Glutamatergic neuron (in vitro differentiated cells): ENCODE results near the gene CWH43. TPM values are rescaled to one million over a fixed set of nuclear protein-coding genes. Genes with fewer than 3 reads are reported as not detected.

Source experiments
- DNase-seq: peaks from one replicate; pipeline ENCODE4 v3.0.0; 2022
- H3K27ac Mint-ChIP-seq: one replicate; pipeline ENCODE4 v1.8.0; 2020; ENCODE audit warnings: mild to moderate bottlenecking, mixed read lengths, inconsistent platforms; ENCODE audit not compliant: unreplicated experiment
- H3K27me3 Mint-ChIP-seq: one replicate; pipeline ENCODE4 v1.8.0; 2020; ENCODE audit warnings: mild to moderate bottlenecking, moderate library complexity, mixed read lengths, inconsistent platforms; ENCODE audit not compliant: unreplicated experiment
- H3K36me3 Mint-ChIP-seq: one replicate; pipeline ENCODE4 v1.8.0; 2020; ENCODE audit warnings: mild to moderate bottlenecking, mixed read lengths, inconsistent platforms; ENCODE audit not compliant: unreplicated experiment
- H3K4me1 Mint-ChIP-seq: one replicate; pipeline ENCODE4 v1.8.0; 2020; ENCODE audit warnings: mild to moderate bottlenecking, low read depth, mixed read lengths, inconsistent platforms; ENCODE audit not compliant: unreplicated experiment
- H3K4me3 Mint-ChIP-seq: one replicate; pipeline ENCODE4 v1.8.0; 2020; ENCODE audit warnings: mild to moderate bottlenecking, mixed read lengths, inconsistent platforms; ENCODE audit not compliant: unreplicated experiment
- H3K9me3 Mint-ChIP-seq: one replicate; pipeline ENCODE4 v1.8.0; 2020; ENCODE audit warnings: mild to moderate bottlenecking, moderate library complexity, mixed read lengths, inconsistent platforms; ENCODE audit not compliant: unreplicated experiment
- total RNA-seq: library from RNA; stranded (reverse); fragmentation: NEBNext Ultra II Directional; extraction: Animal tissue kit (Norgen Biotek cat#: 25700); gene quantifications from one replicate; pipeline ENCODE4 v1.2.1, GENCODE V29; 2021; ENCODE audit not compliant: unreplicated experiment
- TF ChIP-seq, protein P1 (sequence below): fragments of 200-600 bp; sonication (generic); IDR thresholded peaks from one replicate; pipeline ENCODE4 v1.5.0; 2021; ENCODE audit not compliant: partially characterized antibody, unreplicated experiment

Gene CWH43
- total RNA-seq, 1 donor from 2014 or later, result not detected

DNA sequence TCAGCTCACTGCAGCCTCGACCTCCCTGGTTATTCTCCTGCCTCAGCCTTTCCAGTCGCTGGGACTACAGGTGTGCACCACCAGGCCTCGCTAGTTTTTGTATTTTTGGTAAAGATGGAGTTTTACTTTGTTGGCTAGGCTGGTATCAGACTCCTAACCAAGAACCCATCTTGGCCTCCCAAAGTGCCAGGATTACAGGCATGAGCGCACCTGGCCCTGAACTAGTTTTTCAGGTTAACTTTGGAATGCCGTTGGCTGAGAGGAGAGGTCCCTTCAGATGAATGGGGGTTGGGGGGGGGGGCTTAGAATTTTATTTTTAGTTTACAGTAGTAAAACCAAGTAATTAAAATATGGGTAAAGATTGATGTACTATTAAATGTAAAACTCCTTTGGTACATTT lies 23.4 kb upstream of the CWH43 start:
- TF ChIP-seq, protein P1, sequence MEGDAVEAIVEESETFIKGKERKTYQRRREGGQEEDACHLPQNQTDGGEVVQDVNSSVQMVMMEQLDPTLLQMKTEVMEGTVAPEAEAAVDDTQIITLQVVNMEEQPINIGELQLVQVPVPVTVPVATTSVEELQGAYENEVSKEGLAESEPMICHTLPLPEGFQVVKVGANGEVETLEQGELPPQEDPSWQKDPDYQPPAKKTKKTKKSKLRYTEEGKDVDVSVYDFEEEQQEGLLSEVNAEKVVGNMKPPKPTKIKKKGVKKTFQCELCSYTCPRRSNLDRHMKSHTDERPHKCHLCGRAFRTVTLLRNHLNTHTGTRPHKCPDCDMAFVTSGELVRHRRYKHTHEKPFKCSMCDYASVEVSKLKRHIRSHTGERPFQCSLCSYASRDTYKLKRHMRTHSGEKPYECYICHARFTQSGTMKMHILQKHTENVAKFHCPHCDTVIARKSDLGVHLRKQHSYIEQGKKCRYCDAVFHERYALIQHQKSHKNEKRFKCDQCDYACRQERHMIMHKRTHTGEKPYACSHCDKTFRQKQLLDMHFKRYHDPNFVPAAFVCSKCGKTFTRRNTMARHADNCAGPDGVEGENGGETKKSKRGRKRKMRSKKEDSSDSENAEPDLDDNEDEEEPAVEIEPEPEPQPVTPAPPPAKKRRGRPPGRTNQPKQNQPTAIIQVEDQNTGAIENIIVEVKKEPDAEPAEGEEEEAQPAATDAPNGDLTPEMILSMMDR, result no peak
- peaks cover 2% of the 10 kb centered on the region for H3K27me3 Mint-ChIP-seq
- no peak overlapping the region for H3K4me3 Mint-ChIP-seq
- no peaks in the 10 kb centered on the region for H3K36me3 Mint-ChIP-seq
- H3K27ac Mint-ChIP-seq, result no peak overlapping the region
- DNase-seq, result no peak
- no peaks in the 10 kb centered on the region for H3K9me3 Mint-ChIP-seq
- no peaks in the 10 kb centered on the region for H3K4me1 Mint-ChIP-seq

DNA sequence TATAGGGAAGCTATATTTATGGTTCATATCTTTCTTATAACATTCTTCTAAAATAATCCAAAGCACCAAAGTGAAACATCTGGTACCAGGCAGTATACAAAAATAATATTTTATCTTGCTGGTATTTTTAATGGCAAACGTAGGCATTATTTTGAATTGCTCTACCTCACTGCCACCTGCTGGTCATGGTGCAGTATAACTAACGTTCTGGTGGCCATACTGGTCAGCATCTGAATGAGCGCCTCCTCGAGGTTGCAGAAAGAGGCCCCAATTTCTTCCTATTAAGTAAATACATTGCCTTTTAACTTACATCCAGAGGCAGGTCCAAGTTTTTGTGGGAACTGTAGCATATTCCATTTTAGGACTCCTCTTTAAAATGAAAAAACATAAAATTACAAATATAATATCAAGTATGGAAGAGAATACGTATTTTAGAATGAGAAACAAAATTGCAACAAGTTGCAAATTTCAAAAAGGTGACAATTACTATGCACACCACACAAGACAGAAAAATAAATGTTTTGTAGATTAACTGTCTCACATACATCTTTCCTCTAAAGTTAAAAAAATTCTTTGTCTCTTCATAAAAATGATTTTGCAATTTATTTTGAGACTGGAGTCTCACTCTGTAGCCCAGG lies 22.9 kb upstream of the CWH43 start:
- no peak overlapping the region for H3K27ac Mint-ChIP-seq
- TF ChIP-seq, protein P1, result peak; percentile 89
- H3K36me3 Mint-ChIP-seq, result no peaks in the 10 kb centered on the region
- no peaks in the 10 kb centered on the region for H3K9me3 Mint-ChIP-seq
- H3K27me3 Mint-ChIP-seq, result peaks cover 2% of the 10 kb centered on the region
- no peaks in the 10 kb centered on the region for H3K4me1 Mint-ChIP-seq
- H3K4me3 Mint-ChIP-seq, result no peak overlapping the region
- DNase-seq, result peak; percentile 72

DNA sequence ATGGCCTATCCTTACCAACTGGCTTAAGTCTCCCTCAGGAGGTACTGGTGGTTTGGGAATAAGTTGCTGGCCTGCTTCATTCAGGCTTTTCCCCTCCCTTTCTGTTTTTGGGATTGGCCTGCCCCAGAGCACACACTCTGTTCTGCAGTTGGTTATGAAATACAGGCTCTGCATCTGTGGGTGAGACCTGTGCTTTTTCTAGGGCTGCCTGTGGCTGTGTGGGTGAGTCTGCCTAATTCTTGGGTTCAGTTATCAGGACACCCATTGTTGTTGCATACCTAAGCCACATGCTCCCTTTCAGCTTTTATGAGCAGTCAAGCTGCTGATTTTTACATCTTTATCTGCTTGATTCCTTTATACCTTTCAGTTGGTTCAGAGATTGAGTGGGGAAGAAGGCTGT lies 19.0 kb upstream of the CWH43 start:
- TF ChIP-seq, protein P1, result no peak
- Mint-ChIP-seq H3K27ac (no peak overlapping the region), H3K9me3 (no peaks in the 10 kb centered on the region), H3K36me3 (no peaks in the 10 kb centered on the region), H3K4me1 (no peaks in the 10 kb centered on the region), H3K4me3 (no peak overlapping the region), H3K27me3 (peaks cover 2% of the 10 kb centered on the region)
- DNase-seq, result no peak

DNA sequence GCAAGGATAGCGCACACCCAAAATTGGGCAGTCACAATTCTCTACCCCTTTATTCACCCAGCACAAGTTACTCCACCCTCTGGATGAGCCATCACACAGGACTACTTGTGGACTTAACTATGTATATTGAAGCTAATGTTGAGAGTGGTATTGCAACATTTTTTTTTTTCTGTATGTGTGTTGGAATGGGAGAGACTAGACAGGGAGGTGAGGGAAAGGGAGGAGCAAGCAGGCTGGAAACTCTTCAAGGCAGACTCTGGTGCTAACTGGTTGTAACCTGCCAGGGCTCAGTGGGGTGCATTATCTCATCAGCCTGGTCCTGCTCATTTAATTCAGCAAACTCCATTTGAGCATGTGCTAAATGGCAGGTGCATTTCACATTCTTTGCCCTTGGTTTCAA lies 18.4 kb upstream of the CWH43 start:
- DNase-seq, result no peak
- H3K4me1 Mint-ChIP-seq, result no peaks in the 10 kb centered on the region
- peaks cover 2% of the 10 kb centered on the region for H3K27me3 Mint-ChIP-seq
- no peak overlapping the region for H3K4me3 Mint-ChIP-seq
- TF ChIP-seq, protein P1, result no peak
- no peaks in the 10 kb centered on the region for H3K9me3 Mint-ChIP-seq
- H3K36me3 Mint-ChIP-seq, result no peaks in the 10 kb centered on the region
- no peak overlapping the region for H3K27ac Mint-ChIP-seq

DNA sequence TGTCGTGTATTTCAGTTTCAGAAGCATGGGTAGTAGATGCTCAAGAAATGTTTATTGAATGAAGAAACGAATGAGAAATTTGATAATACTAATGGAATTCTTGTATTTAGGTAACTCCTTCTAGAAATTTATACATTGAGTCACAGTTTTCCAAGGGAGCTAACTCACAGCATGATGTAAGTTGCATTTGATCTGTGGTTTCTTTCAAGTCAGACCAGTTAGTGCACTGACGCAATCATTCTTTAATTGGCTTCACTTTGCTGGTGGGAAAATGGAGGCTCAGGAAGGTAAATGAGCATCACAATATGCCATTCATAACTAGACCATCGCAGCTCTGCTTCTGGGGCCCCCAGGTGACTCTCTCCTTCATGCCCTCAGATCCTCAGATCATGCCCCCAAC lies 17.3 kb upstream of the CWH43 start:
- DNase-seq, result no peak
- TF ChIP-seq, protein P1, result no peak

More for the DNA sequence above, 17.3 kb upstream of the CWH43 start:
- Mint-ChIP-seq H3K4me1 (no peaks in the 10 kb centered on the region), H3K4me3 (no peak overlapping the region), H3K27me3 (peaks cover 2% of the 10 kb centered on the region), H3K27ac (no peak overlapping the region), H3K9me3 (no peaks in the 10 kb centered on the region), H3K36me3 (no peaks in the 10 kb centered on the region)
